Medulla oblongata (tissue), 1 donor: ENCODE data around the gene LRCH3.

Source experiments
- DNase-seq: peaks from one replicate; pipeline ENCODE4 v3.0.0-alpha.2; 2015; ENCODE audit errors: extremely low spot score

The LRCH3 gene

GRCh38 chr3:197791113-197791891, at the start of gene LRCH3:
TSS of gene LRCH3 (plus strand) at chr3:197791254. CDS start at chr3:197791279, 25 bp downstream.
- peak; percentile 82 for DNase-seq

- DNase-seq = no peak
Measured at GRCh38 chr3:197742787-197743186, 48.3 kb upstream of the LRCH3 start.

- DNase-seq = no peak
Measured at GRCh38 chr3:197746209-197746608, 44.8 kb upstream of the LRCH3 start.

GRCh38 chr3:197746801-197747237, 44.2 kb upstream of the LRCH3 start:
- DNase-seq = peak; percentile 64

GRCh38 chr3:197748597-197749314, 42.3 kb upstream of the LRCH3 start:
- no peak for DNase-seq

GRCh38 chr3:197749315-197749600, 41.8 kb upstream of the LRCH3 start:
- peak; percentile 63 for DNase-seq

GRCh38 chr3:197749601-197750395, 41.3 kb upstream of the LRCH3 start, which contains the start of gene FYTTD1:
TSS of gene FYTTD1 (plus strand) at chr3:197749883. CDS start at chr3:197749972, 89 bp downstream.
- peak; percentile 95 for DNase-seq

GRCh38 chr3:197750396-197750831, 40.6 kb upstream of the LRCH3 start:
- peak; percentile 71 for DNase-seq

GRCh38 chr3:197750858-197751737, 40.0 kb upstream of the LRCH3 start:
- DNase-seq = peak; percentile 45

GRCh38 chr3:197752107-197752506, 38.9 kb upstream of the LRCH3 start:
- no peak for DNase-seq

- DNase-seq = no peak
Measured at GRCh38 chr3:197753263-197753662, 37.8 kb upstream of the LRCH3 start.

GRCh38 chr3:197756704-197757103, 34.4 kb upstream of the LRCH3 start:
- DNase-seq = no peak

GRCh38 chr3:197758512-197758911, 32.5 kb upstream of the LRCH3 start:
- no peak for DNase-seq

- no peak for DNase-seq
Measured at GRCh38 chr3:197761784-197762183, 29.3 kb upstream of the LRCH3 start.

GRCh38 chr3:197775317-197775716, 15.7 kb upstream of the LRCH3 start:
- no peak for DNase-seq

- no peak for DNase-seq
Measured at GRCh38 chr3:197782230-197782629, 8.8 kb upstream of the LRCH3 start.

GRCh38 chr3:197784019-197784585, 7.0 kb upstream of the LRCH3 start:
- no peak for DNase-seq

GRCh38 chr3:197787412-197787811, 3.6 kb upstream of the LRCH3 start:
- no peak for DNase-seq

GRCh38 chr3:197789309-197789708, 1.7 kb upstream of the LRCH3 start:
- DNase-seq = no peak

- DNase-seq = no peak
Measured at GRCh38 chr3:197790033-197790432, 1.0 kb upstream of the LRCH3 start.
